ENCODE results near the gene ARIH2. TPM values are rescaled to one million over a fixed set of nuclear protein-coding genes. Genes with fewer than 3 reads are reported as not detected.
A peak's percentile ranks its signal among the peaks of the same experiment; 100 is the strongest.

The ARIH2 gene
- total RNA-seq, 4 donors from 2014 or later, result 37.4 to 102 (median 79.9) TPM

GRCh38 chr3:49022688-49023171 is 104.1 kb downstream of the ARIH2 start:
- H3K27ac ChIP-seq, result peak overlapping the region; percentile 98 to 100
- DNase-seq, result no peak
- H3K27me3 ChIP-seq, result no peaks in the 10 kb centered on the region
- no peaks in the 10 kb centered on the region for H3K9me3 ChIP-seq
- H3K36me3 ChIP-seq, result no peaks in the 10 kb centered on the region
- H3K4me1 ChIP-seq, result peaks cover 0 to 8% of the 10 kb centered on the region in 2 donors
- TF ChIP-seq POLR2A (IDR thresholded peaks at IDR 0.05), result no peak
- TF ChIP-seq CTCF (IDR thresholded peaks at IDR 0.05), result no peak
- intact Hi-C loops (cut with DNase I; ENCODE audit: low total_unique reads), result no loop called here
- H3K4me3 ChIP-seq, result peak overlapping the region; percentile 89 to 93

GRCh38 chr3:49023775-49024174 is 105.1 kb downstream of the ARIH2 start:
- TF ChIP-seq CTCF (IDR thresholded peaks at IDR 0.05) (no peak), POLR2A (IDR thresholded peaks at IDR 0.05) (no peak)
- H3K4me3 ChIP-seq, result no peak overlapping the region
- intact Hi-C loops (cut with DNase I; ENCODE audit: low total_unique reads), result no loop called here
- H3K27ac ChIP-seq, result no peak overlapping the region
- no peak for DNase-seq
- no peaks in the 10 kb centered on the region for H3K27me3 ChIP-seq
- no peaks in the 10 kb centered on the region for H3K36me3 ChIP-seq
- peaks cover 5 to 9% of the 10 kb centered on the region in 2 donors for H3K4me1 ChIP-seq
- H3K9me3 ChIP-seq, result no peaks in the 10 kb centered on the region

GRCh38 chr3:49024449-49024848 is 105.8 kb downstream of the ARIH2 start:
- H3K9me3 ChIP-seq, result no peaks in the 10 kb centered on the region
- no peak overlapping the region for H3K4me3 ChIP-seq
- no peaks in the 10 kb centered on the region for H3K36me3 ChIP-seq
- H3K4me1 ChIP-seq, result peaks cover 5% of the 10 kb centered on the region in 2 donors
- no peak for DNase-seq
- H3K27ac ChIP-seq, result no peak overlapping the region
- no peaks in the 10 kb centered on the region for H3K27me3 ChIP-seq
- intact Hi-C loops (cut with DNase I; ENCODE audit: low total_unique reads), result no loop called here
- TF ChIP-seq CTCF (IDR thresholded peaks at IDR 0.05) (no peak), POLR2A (IDR thresholded peaks at IDR 0.05) (no peak)

- H3K27me3 ChIP-seq, result no peaks in the 10 kb centered on the region
- H3K9me3 ChIP-seq, result no peaks in the 10 kb centered on the region
- H3K4me3 ChIP-seq, result no peak overlapping the region
- H3K36me3 ChIP-seq, result no peaks in the 10 kb centered on the region
- H3K4me1 ChIP-seq, result peaks cover 5% of the 10 kb centered on the region in 2 donors
- intact Hi-C loops (cut with DNase I; ENCODE audit: low total_unique reads), result no loop called here
- no peak for DNase-seq
- H3K27ac ChIP-seq, result no peak overlapping the region
- TF ChIP-seq POLR2A (IDR thresholded peaks at IDR 0.05), result no peak
- TF ChIP-seq CTCF (IDR thresholded peaks at IDR 0.05), result no peak
Measured at GRCh38 chr3:49025005-49025792, 106.6 kb downstream of the ARIH2 start.

- Histone ChIP-seq H3K4me3 (no peak overlapping the region), H3K9me3 (no peaks in the 10 kb centered on the region), H3K36me3 (no peaks in the 10 kb centered on the region), H3K4me1 (peaks cover 5% of the 10 kb centered on the region in 2 donors), H3K27ac (no peak overlapping the region), H3K27me3 (no peaks in the 10 kb centered on the region)
- intact Hi-C loops (cut with DNase I; ENCODE audit: low total_unique reads), result no loop called here
- TF ChIP-seq POLR2A (IDR thresholded peaks at IDR 0.05), result no peak
- no peak for TF ChIP-seq CTCF (IDR thresholded peaks at IDR 0.05)
- DNase-seq, result no peak
Measured at GRCh38 chr3:49025793-49026520, 107.3 kb downstream of the ARIH2 start.

All from uterus (tissue), 4 donors.